Fibroblast of lung (primary cell): ENCODE data around the gene PIK3C3. TPM values are rescaled to one million over a fixed set of nuclear protein-coding genes. Genes with fewer than 3 reads are reported as not detected.

Source experiments
- DNase-seq, 2 donors: peaks; one replicate each; pipeline versions ENCODE4 v3.0.0 to v3.0.0-alpha.2; 2010; ENCODE audit warnings: low read depth in 2 of 2
- H2AFZ ChIP-seq: 2 replicates; pipeline ENCODE4 v1.5.1; 2012; ENCODE audit warnings: low read length, control low read depth, inconsistent platforms
- H3K27ac ChIP-seq: 2 replicates; pipeline ENCODE4 v1.5.1; 2011; ENCODE audit warnings: low read length, control low read depth; ENCODE audit not compliant: insufficient read depth
- H3K27me3 ChIP-seq: 2 replicates; pipeline ENCODE4 v1.5.1; 2011; ENCODE audit warnings: mild to moderate bottlenecking, low read length; ENCODE audit not compliant: control insufficient read depth, insufficient read depth
- H3K36me3 ChIP-seq: 2 replicates; pipeline ENCODE4 v1.5.1; 2011; ENCODE audit warnings: low read length; ENCODE audit not compliant: control insufficient read depth, insufficient read depth
- H3K4me1 ChIP-seq: 2 replicates; pipeline ENCODE4 v1.5.1; 2011; ENCODE audit warnings: low read length; ENCODE audit not compliant: control insufficient read depth, insufficient read depth; ENCODE audit errors: extremely low read depth
- H3K4me2 ChIP-seq: 2 replicates; pipeline ENCODE4 v1.5.1; 2011; ENCODE audit warnings: low read length, control low read depth; ENCODE audit not compliant: insufficient read depth; ENCODE audit errors: extremely low read depth
- H3K4me3 ChIP-seq, 4 experiments: fragments of 200-600 bp in 1 of 4; sonication (generic) in 1 of 4; replicated peaks in 1 of 4; 2 replicates each; pipeline ENCODE4 v1.5.1; 2011 to 2016; ENCODE audit warnings: low read length in 4 of 4, low read depth in 3 of 4, mild to moderate bottlenecking in 3 of 4, control low read depth in 2 of 4, inconsistent platforms in 1 of 4, mixed read lengths in 1 of 4; ENCODE audit not compliant: insufficient read depth in 1 of 4; ENCODE audit errors: control extremely low read depth in 1 of 4
- H3K79me2 ChIP-seq: 2 replicates; pipeline ENCODE4 v1.5.1; 2012; ENCODE audit warnings: mild to moderate bottlenecking, low read length, inconsistent platforms; ENCODE audit not compliant: control insufficient read depth, insufficient read depth
- H3K9ac ChIP-seq: 2 replicates; pipeline ENCODE4 v1.5.1; 2011; ENCODE audit warnings: mild to moderate bottlenecking, low read length, control low read depth; ENCODE audit not compliant: insufficient read depth
- H3K9me3 ChIP-seq: 2 replicates; pipeline ENCODE4 v1.5.1; 2012; ENCODE audit warnings: low read depth, low read length; ENCODE audit not compliant: control insufficient read depth, insufficient read depth
- H4K20me1 ChIP-seq: 2 replicates; pipeline ENCODE4 v1.5.1; 2011; ENCODE audit warnings: low read length; ENCODE audit not compliant: control insufficient read depth, insufficient read depth; ENCODE audit errors: extremely low read depth
- CTCF ChIP-seq, 2 donors: IDR thresholded peaks in 1 of 2; conservative IDR thresholded peaks in 1 of 2; 1 replicate in 1 of 2; 2 replicates in 1 of 2; pipeline ENCODE4 v1.5.1; 2011 to 2012; ENCODE audit warnings: low read length in 2 of 2, control low read depth in 1 of 2, inconsistent platforms in 1 of 2, low read depth in 1 of 2, mild to moderate bottlenecking in 1 of 2
- EZH2 ChIP-seq: IDR thresholded peaks from 2 replicates; pipeline ENCODE4 v1.5.1; 2012; ENCODE audit warnings: low read length, control low read depth, mild to moderate bottlenecking; ENCODE audit errors: missing control alignments
- polyA plus RNA-seq, 2 donors: library from polyadenylated mRNA; depleted of rRNA in 1 of 2; stranded (reverse) in 1 of 2; unstranded in 1 of 2; fragments of >200 nt; gene quantifications; 2 replicates each; pipeline ENCODE4 v1.2.1, GENCODE V29; 2011 to 2012; ENCODE audit warnings: missing spikeins in 1 of 2
- total RNA-seq: library from RNA; depleted of rRNA; stranded (reverse); fragments of >200 nt; gene quantifications from 2 replicates; pipeline ENCODE4 v1.2.1, GENCODE V29; 2014

PIK3C3 gene
- total and polyA plus RNA-seq, 2 donors (not counting 1 experiment from before 2014, with no cell fraction given) = 28.9 to 58.6 TPM

GRCh38 chr18:41922841-41923240 lies 32.2 kb upstream of the PIK3C3 start:
- no peak overlapping the region for H3K4me3 ChIP-seq
- no peak for TF ChIP-seq EZH2

GRCh38 chr18:41923446-41923845 lies 31.6 kb upstream of the PIK3C3 start:
- no peaks in the 10 kb centered on the region for H3K4me1 ChIP-seq
- H3K9ac ChIP-seq = no peak overlapping the region
- H3K79me2 ChIP-seq = no peaks in the 10 kb centered on the region
- H3K27me3 ChIP-seq = no peaks in the 10 kb centered on the region
- no peak overlapping the region for H2AFZ ChIP-seq
- no peaks in the 10 kb centered on the region for H3K36me3 ChIP-seq
- no peak for TF ChIP-seq EZH2
- no peak for TF ChIP-seq CTCF (conservative IDR thresholded peaks at IDR 0.05 in 1 of 2, IDR thresholded peaks at IDR 0.05 in 1 of 2; ENCODE audit: low read depth in 1 of 2, low read length in 2 of 2)
- DNase-seq = no peak
- no peak overlapping the region for H3K4me3 ChIP-seq
- H3K9me3 ChIP-seq = no peaks in the 10 kb centered on the region
- no peak overlapping the region for H3K4me2 ChIP-seq
- no peak overlapping the region for H3K27ac ChIP-seq
- H4K20me1 ChIP-seq = no peaks in the 10 kb centered on the region

More at GRCh38 chr18:41922841-41923240, 32.2 kb upstream of the PIK3C3 start:
- no peak overlapping the region for H3K27ac ChIP-seq
- no peak for DNase-seq
- no peaks in the 10 kb centered on the region for H3K4me1 ChIP-seq
- H3K27me3 ChIP-seq = no peaks in the 10 kb centered on the region
- H3K9ac ChIP-seq = no peak overlapping the region
- no peaks in the 10 kb centered on the region for H3K9me3 ChIP-seq
- no peak overlapping the region for H3K4me2 ChIP-seq
- H4K20me1 ChIP-seq = no peaks in the 10 kb centered on the region
- H2AFZ ChIP-seq = no peak overlapping the region
- no peaks in the 10 kb centered on the region for H3K79me2 ChIP-seq
- H3K36me3 ChIP-seq = no peaks in the 10 kb centered on the region

- no peak overlapping the region for H3K9ac ChIP-seq
- DNase-seq = no peak
- H4K20me1 ChIP-seq = no peaks in the 10 kb centered on the region
- H3K36me3 ChIP-seq = no peaks in the 10 kb centered on the region
- no peaks in the 10 kb centered on the region for H3K4me1 ChIP-seq
- H3K27me3 ChIP-seq = no peaks in the 10 kb centered on the region
- H3K9me3 ChIP-seq = no peaks in the 10 kb centered on the region
- H2AFZ ChIP-seq = no peak overlapping the region
- no peak overlapping the region for H3K4me3 ChIP-seq
- H3K27ac ChIP-seq = no peak overlapping the region
- H3K79me2 ChIP-seq = no peaks in the 10 kb centered on the region
- TF ChIP-seq EZH2 (no peak), CTCF (conservative IDR thresholded peaks at IDR 0.05 in 1 of 2, IDR thresholded peaks at IDR 0.05 in 1 of 2; ENCODE audit: low read depth in 1 of 2, low read length in 2 of 2) (no peak)
- H3K4me2 ChIP-seq = peak overlapping the region; percentile 8
These were observed 26.5 kb upstream of the PIK3C3 start for GRCh38 chr18:41928581-41928980.
